CD1c-positive myeloid dendritic cell (primary cell): ENCODE measurements around the gene SP140L.
"Not testable (repeated sequence)": the region's sequence is repeated elsewhere in the genome, so short reads cannot be mapped to it uniquely, and the experiment has no call there.

ENCODE experiments used
- DNase-seq: peaks from one replicate; pipeline ENCODE4 v3.0.0-alpha.2; 2016; ENCODE audit errors: extremely low spot score

Gene SP140L

DNA sequence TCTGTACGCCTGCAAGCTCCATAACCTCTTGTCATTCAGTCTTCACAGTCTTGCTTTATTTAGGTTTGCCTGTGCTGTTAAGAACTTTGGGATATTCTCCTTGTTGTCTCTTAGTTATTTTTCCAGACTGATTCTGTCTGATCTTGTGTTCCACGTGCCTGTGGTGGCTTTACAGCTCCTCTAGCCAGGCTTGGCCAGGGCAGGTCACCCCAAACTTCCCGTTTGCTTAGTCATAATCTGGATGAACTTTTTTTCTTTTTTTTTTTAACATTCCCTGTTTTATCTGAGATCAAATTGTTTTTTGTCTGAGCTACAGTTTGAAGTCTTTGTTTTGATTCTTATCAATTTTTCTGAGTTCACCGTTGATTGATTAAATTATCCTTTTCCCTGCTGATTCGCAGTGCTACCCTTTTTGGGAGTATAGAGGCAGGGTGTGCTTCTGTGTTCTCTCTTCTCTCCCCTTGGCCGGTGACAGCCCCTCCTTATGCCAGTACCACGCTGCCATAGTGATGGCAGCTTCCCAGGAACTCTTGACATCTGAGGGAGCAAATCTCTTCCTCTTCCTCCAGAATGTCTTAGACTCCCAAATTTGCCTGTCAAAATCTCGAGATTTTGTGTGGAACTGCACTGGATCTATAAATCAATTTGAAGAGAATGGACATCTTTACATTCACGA, 91.5 kb downstream of the SP140L start:
- peak; percentile 39 for DNase-seq

- DNase-seq, result no peak
Measured at GRCh38 chr2:230419181-230419580, 92.2 kb downstream of the SP140L start.

DNA sequence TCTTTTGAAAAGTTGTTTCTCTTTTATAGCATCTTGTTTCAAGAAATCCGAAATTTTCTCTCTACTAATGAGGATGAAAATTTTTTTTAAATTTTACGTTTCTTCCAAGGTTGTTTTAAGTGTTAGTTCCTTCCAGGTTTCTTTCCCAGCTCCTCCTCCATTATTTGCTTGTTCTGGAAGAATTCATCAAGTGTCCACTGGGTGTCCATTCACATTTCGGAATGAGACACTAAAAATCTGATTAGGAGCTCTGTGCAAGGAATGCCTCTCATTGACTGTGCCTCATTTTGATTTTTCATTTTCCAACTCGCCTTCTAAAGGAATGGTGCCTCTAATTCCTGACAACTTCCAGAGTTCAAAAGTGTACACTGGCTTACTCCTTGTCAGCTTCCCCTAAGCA, 95.2 kb downstream of the SP140L start:
- DNase-seq, result no peak

DNA sequence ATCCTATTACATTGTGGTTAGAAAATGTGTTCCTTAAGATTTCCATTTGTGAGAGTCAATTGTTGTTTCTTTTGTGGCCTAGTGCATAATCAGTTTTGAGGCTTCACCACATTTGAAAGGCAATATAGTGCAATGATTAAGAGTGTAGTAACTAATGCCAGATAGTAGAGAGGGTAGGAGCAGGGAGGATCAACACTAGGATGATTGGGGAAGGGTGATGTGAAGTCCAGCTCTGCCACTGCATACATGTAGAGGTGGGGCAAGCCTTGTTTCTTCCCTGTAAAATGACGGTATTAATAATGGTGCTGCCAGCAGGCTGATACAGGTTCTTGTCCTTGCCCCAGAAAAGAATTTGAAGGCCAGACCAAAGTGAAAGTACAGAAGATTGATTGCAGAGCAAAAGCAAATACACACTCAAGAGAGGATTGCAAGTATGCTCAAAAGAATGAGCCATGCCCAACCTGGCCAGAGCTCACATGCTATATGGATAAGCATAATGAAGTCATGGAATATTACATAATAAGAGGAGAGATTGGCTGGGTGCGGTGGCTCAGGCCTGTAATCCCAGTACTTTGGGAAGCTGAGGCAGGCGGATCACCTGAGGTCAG, 97.0 kb downstream of the SP140L start:
- DNase-seq, result no peak

DNA sequence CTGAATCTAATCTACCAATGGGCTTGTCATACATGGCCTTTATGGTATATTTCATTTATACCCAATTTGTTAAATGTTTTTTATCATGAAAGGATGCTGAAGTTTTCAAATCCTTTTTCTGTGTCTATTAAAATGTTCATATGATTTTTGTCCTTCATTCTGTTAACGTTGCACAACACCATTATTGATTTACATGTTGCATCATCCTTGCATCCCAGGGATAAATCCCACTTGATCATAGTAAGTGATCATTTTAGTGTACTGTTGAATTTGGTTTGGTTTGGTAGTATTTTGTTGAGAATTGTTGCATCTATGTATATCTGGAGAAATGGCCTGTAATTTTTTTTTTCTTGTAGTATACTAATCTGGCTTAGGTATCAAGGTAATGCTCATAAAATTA, 98.4 kb downstream of the SP140L start:
- DNase-seq, result no peak

DNA sequence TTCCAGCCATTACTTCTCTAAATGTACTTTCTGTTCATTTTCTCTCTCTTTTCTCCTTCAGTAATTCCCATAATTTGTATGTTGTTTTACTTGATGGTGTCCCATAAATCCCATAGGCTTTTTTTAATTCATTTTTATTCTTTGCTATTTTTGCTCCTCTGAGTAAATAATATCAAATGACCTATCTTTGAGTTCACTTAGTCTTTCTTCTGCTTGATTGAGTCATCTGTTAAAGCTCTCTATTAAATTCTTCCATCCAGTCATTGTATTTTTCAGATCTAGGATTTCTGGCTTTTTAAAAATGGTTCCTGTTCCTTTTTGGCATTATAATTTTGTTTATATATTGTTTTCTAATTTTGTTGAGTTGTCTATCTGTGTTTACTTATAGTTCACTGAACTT, 102.5 kb downstream of the SP140L start:
- DNase-seq, result no peak

DNA sequence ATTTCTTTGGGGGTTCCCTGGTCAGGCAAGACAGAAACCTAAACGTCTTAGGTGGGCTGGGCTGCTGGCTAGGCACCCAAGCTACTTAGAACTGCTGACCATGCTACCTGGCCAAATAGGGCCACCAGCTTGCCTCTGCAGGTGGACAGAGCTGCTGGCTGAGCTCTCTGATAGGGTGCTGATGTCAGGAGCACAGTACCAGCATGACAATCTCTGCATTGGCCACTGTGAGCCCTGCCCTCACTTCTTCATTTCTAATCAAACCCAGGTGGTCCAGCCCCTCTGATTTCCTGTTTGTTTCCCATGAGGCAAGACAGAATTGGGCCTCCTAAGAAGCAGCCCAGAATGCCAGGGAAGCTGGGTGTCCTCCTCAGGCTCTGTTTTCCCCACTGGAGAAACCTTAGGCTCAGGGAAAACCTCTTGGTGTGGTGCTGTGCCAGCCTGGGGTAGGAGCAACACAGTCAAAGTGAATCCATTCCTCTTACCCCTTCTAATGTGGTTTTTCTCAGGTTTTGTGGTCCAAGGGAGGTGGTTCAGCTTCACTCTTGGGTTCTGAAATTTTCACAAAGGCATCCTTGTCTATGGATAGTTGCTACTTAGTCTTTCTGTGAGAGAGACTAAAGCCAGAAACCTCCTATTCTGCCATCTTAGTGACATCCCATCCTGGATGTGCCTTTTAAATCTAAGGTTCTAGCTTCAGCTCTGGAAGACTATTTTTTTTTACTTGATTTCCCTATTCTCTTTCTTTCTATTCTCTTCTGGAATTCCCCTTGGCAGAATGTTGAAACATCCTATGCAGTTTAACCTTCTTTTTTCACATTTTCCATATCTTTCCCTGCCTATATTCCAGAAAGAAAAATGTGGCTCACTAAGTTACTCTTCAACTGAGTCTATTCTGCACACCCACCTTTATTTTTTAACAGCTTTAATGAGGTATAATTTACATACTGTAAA, 104.2 kb downstream of the SP140L start:
- no peak for DNase-seq

GRCh38 chr2:230434677-230435324, 107.8 kb downstream of the SP140L start:
- DNase-seq, result peak; percentile 18

DNA sequence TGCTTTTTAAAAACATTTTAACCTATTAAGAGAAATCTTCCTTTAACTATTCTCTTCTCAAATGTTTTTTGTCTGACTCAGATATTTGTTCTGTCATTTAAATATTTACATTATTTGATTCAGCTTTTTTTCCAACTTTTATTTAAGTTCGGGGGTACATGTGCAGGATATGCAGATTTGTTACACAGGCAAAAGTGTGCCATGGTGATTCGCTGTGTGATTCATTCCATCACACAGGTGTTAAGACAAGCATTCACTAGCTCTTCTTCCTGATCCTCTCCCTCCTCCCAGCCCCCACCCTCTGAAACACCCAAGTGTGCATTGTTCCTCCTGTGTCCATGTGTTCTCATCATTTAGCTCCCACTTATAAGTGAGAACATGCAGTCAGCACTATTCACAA, 108.4 kb downstream of the SP140L start:
- no peak for DNase-seq

GRCh38 chr2:230439121-230439520, 112.1 kb downstream of the SP140L start:
- not testable (repeated sequence) for DNase-seq

DNA sequence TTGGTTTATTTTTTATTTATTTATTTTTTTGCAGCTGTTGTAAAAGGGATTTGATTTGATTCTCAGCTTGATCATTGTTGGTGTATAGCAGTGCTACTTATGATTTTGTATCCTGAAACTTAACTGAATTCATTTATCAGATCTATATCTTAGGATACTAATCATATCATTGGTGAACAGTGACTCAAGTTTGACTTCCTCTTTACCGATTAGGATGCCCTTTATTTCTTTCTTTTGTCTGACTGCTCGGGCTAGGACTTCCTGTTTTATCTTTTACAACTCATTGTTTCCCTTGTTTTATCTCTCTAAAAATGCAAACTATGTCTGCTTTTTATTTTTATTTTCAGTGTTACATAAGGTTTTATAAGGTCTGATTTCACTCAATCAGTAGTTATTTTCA, 112.6 kb downstream of the SP140L start:
- peak; percentile 47 for DNase-seq

DNA sequence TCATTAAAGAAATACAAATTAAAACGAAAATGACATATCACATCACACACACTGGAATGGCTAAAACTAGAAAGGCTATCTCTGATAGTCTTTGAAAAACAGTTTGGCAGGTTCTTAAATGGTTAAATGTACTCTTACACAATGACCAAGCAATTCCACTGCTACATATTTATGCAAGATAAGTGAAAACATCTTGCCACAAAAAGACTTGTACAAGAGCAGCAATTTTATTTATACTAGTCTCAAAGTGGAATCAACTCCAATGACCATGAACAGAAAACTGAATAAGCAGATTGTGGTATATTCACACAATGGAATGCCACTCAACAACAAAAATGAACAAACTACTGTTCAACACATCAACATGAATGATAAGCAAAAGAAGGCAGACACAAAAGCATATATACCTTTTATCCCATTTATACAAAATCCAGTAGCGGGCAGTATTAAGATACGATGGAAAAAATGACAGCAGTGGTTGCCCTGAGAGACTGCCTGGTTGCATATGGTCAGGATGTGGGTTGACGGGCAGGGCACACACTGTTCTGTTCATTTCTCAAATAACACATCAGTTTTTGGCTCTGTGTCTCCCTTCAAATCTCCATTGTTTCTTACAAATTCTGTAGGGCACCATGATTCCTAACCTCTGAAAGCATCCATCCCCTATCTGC, 114.4 kb downstream of the SP140L start:
- peak; percentile 8 for DNase-seq

DNA sequence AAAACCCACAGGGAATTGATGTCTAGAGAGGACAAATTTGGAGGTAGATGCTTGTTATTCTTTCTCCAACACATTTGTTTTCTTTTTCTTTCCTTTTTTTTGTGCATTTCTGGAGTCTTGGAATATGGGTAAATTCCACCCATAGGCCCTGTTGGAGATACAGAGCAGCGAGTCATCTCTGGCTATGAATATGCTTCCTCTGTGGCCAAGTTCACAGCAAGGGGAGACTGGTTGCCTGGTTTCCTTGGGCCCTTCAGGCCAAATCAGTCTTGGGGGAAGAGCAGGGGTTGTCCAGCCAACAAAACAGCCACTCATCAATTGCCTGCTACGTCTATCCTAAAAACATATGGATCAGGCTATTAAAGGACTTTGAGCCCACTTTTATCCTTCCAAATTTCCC, 116.5 kb downstream of the SP140L start:
- no peak for DNase-seq

GRCh38 chr2:230444832-230445231, 117.8 kb downstream of the SP140L start:
- no peak for DNase-seq

GRCh38 chr2:230447036-230447435, 120.0 kb downstream of the SP140L start:
- no peak for DNase-seq

DNA sequence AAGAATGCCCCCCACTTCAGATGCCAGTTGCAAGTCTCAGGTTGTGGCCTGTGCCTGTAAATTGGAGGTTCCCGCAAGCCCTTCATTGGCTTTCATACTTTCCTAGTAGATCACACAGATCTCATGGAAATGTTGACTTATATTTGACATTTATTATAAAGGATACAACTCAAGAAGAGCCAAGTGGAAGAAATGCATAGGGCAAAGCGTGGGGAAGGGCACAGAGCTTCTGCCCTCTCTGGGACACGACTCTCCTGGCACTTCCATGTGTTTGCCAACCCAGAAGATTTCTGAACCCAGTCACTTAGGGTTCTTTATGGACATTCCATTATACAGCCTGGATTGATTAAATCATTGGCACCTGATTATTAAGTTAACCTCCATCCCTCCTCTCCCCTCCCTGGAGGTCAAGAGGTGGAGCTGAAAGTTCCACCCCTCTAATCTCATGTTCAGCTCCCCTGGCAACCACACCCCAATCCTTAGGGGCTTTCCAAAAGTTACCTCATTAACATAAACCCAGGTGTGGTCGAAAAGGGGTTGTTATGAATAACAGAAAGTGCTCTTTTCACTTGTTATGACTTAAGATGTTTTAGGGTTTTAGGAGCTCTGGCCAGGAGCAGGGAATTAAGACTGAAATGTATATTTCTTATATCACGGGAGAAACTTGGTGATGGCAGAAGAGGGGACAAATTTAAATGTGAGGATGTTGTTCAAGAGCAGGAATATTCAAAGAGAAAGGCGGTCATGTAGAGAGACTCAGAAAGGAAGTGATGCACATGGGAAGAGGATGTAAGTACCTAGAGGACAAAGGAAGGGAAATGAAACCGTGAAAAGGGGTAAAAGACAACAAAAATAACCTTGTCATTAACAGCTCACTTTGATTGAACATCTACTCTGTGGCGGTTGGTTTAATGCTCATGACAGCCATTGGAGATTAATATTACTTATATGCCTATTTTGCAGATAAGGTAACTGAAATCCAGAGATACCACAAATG, 120.8 kb downstream of the SP140L start:
- DNase-seq, result peak; percentile 49

DNA sequence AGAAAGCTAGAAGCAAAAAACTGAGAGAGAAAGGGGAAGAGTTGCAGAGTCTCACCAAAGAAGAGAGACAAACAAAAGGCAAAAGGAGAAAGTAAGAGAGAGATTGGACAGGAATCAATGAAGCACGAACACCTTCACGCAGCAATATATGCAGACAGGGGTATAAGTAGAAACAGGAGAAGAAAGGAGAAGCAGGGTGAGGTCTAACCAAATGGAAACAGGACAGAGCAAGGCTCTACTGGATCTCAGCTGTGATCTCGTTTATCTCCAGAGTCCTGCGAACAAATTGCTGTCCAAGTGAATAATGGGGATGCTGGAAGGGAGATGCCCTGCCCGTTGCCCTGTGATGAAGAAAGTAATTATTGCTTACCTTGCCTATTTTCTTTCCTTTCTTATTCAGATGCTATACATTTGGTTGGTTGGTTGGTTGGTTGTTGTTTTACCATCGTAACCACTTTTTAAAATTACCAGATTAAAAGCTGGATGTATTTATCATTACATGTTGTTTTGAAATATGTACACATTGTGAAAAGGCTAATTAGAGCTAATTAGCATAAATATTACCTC, 123.0 kb downstream of the SP140L start:
- no peak for DNase-seq

DNA sequence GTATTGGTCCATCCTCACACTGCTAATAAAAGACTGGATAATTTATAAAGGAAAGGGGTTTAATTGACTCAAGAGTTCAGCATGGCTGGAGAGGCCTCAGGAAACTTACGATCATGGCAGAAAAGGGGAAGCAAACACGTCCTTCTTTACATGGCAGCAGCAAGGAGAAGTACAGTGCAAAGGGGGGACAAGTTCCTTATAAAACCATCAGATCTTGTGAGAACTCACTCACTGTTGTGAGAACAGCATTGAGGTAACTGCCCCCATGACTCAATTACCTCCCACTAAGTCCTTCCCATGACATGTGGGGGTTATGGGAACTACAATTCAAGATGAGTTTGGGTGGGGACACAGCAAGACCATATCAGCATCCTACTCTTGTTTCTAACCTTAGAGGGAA, 126.0 kb downstream of the SP140L start:
- peak; percentile 49 for DNase-seq
